ENCODE measurements around the gene DPP7. TPM values are rescaled to one million over a fixed set of nuclear protein-coding genes. Genes with fewer than 3 reads are reported as not detected.

DPP7 gene
- total RNA-seq, 1 donor from 2014 or later: 32.4 TPM

DNA sequence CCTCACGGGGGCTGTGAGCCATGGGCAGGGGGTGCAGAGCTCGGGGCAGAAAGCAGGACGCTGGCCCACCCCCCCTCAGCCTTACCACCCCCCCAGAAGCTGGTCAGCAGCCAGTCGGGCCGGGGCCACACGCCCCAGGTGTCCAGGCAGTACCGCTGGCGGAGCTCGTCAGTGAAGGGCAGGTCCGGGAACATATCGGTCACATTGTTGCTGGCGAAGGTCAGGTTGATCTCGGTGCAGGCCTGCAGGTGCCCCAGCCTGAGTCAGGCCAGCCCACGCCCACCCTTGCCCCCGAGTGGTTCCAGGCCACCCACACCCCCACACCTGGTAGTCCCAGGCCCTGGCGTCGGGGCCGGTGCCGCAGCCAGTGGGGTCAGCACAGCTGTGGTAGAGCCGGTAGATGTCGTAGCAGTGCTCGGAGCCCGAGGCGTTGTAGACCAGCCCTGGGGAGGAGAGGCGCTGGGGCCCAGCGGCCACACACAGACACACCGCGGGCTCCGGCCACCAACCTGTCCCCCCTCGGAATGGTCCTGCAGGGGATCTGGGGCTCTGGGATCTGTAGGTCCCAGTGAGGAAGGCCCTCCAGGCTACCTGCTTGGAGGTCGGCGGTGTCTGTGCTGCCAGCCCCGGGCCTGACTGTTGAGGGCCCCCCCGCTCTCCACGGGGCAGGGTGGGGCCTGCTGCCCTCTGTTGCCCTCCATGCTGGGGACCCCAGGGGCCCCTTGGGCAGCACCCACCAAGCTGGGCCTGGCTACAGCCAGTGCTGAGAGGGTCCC lies 2.6 kb downstream of the DPP7 start:
- DNase-seq: no peak

DNA sequence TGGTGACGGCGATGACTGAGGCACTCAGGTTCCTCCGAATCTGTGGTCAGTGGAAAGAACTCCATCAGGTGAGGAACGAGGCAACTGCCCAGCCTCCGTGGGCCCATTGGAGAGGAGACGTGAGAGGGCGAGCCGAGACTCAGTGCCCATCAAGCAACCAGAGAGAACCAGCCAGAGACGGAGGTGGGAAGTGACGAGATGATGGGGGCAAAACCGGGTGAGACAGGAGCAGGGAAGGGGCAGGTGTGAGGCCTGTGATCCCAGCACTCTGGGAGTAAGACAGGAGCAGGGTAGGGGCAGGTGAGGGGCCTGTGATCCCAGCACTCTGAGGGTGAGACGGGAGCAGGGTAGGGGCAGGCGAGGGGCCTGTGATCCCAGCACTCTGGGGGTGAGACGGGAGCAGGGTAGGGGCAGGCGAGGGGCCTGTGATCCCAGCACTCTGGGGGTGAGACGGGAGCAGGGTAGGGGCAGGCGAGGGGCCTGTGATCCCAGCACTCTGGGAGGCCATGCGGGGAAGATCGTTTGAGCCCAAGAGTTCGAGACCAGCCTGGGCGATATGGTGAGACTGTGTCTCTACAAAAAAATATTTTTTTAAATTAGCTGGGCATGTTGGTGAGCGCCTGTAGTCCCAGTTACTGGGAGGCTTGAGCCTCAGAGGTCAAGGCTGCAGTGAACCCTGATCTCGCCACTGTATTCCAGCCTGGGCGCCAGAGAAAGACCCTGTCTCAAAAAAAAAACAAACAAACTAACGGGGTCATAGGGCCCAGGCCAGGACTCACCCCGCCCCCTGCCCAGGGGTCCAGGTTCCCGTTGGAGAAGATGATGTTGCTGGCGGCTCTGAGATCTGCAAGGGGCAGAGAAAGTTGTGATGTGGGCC lies 3.4 kb downstream of the DPP7 start:
- no peak for DNase-seq

DNA sequence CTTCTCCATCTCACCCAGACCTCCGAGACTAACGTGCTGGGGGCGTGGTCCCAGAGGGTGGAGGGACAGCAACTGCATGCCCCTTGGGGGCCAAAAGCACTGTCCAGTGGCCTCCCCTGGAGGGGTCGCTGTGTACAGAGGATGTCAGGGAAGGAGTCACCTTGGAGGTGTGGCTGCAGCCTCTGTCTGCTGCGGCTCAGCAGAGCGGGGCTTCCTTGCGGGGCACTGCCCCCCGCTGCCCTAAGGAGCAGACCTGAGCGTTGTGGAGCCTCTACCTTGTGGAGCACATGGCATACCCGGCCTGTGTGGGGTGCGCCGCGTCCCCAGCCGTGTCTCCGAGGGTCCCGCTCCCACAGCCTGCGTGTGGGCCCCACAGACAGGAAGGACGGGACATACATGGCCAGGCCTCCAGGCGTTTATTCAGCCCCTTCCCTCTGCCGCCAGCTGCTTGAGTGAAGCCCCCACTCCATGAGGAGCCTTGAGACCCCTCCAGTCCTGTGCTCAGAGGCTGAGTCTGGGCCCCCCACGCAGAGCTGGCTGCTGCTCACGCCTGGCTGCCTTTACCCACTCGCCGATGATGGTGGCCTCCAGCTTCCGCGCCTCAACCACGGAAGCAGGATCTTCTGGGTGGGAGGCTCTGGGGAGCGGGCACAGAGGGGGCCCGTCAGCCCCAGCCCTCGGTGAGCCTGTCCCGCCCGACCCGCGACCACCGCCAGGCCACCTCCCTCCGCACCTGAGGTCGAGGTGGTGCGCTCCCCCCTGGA lies 4.2 kb downstream of the DPP7 start:
- no peak for DNase-seq

DNA sequence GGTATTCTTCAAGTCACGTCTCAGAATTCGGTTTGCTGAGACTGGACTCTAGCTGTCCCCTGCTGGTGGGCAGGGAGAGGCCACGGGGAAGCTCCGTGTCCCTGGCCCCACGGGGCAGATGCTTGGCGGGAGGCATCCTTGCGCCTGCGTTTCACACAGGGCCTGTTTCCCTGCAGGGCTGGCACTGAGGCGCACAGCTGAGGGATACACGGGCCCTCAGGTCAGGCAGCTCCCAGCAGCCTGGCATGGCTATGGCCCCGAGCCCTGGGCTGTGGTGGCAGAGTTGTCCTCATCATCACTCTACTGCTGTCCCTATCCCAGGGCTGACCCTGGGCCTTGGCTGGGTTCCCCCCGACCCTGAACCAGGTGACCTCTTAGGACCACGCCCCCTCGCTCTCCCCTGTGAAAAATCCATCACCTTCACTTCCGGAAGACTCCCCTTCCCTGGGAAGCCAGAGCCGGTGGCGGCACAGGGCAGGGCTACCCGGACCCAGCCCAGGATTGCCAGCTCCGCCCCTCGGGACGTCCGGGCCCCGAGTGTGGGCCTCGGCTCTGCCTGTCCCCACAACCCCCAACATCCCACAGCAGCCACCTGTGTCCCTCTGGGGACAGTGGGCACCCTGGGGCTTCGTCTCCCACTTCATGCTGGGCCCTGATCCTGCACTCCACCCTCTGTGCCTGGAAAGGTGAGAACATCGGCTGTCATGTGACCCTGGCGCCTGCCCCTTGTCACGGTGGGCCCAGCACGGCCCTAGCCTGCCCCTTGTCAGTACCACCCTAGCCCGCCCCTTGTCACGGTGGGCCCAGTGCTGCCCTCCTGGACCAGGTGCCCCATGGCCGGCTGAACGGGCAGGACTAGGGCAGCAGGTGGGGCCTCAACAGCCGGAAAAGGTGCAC lies 5.0 kb downstream of the DPP7 start:
- no peak for DNase-seq

DNA sequence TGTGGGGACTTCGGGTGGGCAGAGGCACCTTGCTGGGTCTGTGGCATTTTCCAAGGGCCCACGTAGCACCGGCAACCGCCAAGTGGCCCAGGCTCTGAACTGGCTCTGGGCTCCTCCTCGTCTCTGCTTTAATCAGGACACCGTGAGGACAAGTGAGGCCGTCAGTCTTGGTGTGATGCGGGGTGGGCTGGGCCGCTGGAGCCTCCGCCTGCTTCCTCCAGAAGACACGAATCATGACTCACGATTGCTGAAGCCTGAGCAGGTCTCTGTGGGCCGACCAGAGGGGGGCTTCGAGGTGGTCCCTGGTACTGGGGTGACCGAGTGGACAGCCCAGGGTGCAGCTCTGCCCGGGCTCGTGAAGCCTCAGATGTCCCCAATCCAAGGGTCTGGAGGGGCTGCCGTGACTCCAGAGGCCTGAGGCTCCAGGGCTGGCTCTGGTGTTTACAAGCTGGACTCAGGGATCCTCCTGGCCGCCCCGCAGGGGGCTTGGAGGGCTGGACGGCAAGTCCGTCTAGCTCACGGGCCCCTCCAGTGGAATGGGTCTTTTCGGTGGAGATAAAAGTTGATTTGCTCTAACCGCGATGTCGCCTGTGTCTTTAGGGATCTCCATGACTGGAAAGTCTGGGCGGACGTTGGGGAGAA lies 5.8 kb downstream of the DPP7 start:
- DNase-seq: no peak

DNA sequence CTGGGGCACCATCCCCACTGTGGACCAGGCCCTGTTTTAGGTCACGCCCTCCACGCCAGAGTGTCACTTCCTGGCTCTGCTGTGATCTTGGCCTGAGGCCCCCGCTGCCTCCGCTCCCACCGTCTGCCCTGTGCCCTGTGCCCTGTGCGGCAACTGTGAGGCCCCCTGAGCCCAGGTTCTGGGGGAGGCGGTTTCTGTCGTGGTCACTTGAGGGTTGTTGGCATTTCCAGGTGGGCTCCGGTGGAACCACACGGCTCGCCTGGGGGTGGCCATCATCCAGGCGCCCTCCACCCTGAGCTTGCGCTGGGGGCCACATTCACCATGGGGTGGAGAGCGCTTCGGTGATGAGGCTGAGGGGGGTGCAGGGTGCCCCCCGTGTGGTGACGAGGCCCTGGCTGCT lies 6.6 kb downstream of the DPP7 start:
- DNase-seq: no peak

DNA sequence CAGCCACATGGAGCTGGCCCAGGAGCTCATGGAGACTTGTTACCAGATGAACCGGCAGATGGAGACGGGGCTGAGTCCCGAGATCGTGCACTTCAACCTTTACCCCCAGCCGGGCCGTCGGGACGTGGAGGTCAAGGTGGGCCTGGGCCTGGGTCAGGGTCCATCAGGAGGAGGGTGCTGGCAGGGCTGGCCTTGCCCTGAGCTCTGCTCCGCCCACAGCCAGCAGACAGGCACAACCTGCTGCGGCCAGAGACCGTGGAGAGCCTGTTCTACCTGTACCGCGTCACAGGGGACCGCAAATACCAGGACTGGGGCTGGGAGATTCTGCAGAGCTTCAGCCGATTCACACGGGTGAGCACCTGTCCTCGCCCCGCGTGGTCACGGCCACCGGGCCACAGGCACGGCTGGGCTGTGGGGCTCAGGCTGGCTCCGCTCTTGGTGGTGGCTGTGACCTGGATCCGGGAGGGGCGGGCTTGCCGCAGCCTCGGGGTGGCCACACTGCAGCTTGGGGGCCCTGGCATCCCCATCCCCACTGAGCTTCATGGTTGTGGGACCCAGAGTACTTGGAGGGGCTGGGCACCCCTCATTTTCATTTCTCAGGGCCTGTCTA lies 7.1 kb downstream of the DPP7 start:
- DNase-seq: no peak

DNA sequence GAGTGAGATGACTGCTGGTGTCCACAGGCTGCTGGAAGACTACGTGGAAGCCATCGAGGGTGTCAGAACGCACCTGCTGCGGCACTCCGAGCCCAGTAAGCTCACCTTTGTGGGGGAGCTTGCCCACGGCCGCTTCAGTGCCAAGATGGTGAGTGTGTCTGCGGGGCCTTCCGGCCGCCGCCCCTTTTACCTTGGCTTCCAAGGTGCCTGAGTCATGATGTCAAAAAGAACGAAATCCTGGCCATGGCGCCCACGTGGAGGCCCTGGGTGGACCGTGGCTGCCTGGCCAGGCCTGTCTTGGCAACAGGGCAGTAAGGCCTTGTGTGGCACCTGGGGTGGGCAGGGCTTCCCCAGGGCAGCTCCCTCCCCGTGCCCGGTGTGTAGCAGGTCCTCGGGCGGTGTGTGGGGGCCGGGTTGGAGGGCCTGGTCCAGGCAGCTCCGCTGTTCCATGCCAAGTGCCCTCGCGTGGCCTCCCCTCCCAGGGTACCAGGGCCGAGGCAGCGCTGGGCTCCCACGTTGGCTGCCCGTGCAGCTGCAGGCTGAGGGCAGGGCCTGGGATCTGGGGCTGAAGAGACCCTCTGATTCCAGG lies 7.8 kb downstream of the DPP7 start:
- DNase-seq: no peak

DNA sequence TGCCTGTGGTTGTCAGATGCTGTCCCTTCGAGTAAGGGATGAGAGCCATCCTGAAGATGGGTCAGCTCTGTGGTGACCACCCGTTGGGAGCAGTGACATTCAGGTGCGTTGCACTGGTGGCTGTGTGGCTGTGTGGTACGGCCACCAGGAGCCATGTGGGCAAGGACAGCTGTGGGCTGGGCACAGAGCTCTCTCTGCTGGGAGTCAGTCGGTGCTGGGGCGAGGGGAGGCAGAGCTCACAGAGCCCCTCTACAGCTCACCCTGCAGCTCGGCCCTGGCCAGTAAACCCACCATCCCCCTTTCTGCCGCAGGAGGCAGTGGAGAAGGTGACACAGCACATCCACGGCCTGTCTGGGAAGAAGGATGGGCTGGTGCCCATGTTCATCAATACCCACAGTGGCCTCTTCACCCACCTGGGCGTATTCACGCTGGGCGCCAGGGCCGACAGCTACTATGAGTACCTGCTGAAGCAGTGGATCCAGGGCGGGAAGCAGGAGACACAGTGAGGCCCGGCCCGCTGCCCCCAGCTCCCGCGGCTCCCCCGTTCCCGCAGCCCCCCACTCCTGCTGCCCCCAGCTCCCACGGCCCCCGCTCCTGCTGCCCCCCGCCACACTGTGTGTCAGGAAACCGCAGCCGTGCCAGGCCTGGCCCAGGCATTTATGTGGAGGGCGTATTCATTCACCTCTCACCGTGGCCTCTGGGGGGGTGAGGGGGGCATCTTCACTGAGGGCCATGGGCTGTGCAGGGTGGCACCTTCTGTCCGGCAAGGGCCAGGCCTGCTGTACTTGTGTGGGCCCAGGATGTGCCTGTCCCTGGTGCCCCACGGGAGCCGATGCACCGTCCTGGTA lies 8.5 kb downstream of the DPP7 start:
- DNase-seq: no peak

DNA sequence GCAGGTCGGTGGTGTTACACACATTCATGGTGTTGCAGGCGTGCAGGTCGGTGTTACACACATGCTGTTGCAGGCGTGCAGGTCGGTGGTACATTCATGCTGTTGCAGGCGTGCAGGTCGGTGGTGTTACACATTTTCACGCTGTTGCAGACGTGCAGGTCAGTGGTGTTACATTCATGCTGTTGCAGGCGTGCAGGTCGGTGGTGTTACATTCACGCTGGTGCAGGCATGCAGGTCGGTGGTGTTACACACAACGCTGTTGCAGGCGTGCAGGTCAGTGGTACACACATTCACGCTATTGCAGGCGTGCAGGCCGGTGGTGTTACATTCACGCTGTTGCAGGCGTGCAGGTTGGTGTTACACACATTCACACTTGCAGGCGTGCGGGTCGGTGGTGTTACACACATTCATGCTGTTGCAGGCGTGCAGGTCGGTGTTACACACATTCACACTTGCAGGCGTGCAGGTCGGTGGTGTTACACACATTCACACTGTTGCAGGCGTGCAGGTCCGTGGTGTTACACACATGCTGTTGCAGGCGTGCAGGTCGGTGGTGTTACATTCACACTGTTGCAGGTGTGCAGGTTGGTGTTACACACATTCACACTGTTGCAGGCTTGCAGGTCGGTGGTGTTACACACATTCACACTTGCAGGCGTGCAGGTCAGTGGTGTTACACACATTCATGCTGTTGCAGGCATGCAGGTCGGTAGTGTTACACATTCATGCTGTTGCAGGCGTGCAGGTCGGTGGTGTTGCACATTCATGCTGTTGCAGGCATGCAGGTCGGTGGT lies 11.1 kb downstream of the DPP7 start:
- no peak for DNase-seq

DNA sequence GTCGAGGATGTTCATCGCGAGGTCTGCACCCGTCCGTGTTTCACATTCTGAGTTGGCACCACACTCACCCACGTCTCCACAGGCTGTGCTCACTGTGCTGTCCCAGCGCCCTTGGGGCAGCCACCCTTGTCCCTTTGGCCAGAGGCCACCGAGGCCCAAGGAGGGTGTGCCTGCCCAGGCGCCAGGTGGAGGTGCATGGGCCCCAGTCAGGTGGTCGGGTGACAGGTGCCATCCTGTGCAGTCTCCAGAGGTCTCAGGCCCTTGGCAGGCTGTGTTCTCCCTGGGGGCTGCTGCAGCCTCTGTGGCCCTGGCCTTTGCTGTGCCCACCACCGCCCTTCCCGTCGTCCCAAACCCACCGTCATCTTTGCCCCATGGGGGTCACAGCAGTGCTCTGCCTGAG lies 15.3 kb downstream of the DPP7 start:
- no peak for DNase-seq

DNA sequence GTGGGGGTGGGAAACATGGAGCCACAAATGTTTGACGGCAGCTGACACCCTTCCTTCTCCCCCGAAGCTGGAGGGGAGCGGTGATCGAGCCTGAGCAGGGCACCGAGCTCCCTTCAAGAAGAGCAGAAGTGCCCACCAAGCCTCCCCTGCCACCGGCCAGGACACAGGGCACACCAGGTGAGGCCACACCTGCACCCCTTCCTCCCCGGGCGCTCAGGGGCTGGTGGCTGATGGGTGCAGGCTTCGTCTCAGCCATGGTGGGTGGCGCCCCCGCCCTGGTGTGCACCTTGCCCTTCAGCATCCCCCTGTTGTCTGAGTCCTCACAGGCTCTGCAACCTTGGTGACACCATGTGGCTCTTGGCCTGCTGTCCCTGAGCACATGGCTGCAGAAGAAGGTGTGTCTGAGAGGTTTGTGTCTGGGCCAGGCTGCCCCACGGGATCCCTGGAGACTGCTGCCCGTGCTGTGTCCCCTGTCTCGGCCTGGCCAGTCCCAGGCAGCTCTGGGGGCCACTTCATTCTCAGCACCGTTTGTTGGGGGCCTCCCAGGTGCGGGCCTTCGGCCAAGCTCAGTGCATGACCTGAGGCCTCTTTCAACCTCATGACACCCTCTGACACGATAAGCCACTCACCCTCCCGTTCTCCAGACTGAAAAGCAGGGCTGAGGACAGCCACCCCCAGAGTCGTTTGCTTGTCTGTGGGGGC lies 16.6 kb downstream of the DPP7 start:
- DNase-seq: no peak

DNA sequence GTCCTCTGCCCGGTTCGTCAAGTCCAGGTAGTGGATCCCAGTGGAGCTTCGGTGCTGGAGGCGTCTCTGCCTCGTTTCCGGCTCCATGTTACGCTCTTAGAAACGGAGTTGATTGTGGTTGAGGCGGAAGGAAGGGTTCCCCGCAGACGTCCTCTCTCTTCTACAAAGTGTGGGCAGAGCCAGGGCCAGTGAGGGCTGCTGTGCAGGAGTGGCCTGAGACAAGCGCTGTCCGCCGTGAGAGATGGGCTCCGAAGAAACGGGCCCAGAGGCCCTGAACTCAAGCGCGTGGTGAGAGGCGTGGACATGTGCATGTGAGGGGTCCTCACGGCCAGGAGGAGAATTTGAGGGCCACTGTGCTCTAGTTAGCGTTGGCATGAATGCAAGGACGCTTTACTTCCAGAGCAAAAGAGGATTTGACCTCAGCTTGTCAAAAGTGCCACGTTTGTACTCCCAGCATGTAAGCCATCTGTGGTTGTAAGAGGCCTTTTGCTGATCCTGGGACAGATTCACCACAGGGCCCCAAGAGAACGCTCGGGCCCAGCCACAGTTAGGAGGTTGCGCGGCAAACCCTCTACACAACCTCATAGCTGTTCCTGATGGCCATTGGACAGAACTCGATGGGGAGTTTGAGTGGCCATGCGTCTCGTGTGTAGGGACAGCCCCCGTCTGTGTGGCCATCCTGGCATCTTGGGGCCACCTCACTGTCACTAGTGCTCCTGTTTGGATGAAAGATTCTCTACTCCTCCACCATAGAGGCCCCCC lies 17.6 kb downstream of the DPP7 start:
- DNase-seq: no peak

DNA sequence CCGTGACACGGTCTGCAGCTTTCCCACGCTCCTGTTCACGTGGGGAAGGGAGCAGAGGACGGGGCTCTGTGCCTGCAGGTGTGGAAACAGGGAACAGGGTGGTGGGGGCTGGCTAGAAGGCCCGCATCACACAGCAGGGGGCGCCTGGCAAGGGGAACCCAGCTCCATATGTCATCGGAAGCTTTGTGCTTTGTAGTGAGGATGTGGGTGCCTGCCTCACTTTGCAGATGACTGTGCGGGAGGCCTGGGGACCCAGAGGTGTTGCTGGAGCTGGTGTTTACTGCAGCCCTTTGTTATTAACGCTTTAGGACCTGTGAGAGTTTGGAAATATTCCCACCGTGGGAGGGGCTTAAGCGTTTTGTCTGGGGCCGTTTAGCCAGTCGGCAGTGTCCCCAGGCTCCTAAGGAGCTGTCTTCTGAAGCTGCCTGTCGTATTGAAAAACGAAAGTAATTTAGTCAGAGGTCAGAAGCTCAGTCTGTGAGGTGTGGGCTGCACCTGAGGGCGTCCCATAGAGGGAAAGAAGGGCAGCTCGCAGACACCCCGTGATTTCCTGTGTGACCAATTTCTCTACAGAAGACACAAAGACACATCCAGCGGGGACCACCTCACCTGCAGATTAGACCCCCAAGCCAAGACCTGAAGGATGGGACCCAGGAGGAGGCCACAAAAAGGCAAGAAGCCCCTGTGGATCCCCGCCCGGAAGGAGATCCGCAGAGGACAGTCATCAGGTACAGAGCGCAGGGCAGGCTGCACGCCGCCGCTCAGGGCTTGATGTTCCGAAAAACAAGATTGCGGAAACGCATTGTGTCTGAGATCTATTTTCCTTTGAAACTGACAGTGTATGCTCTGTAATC lies 18.6 kb downstream of the DPP7 start:
- DNase-seq: no peak

DNA sequence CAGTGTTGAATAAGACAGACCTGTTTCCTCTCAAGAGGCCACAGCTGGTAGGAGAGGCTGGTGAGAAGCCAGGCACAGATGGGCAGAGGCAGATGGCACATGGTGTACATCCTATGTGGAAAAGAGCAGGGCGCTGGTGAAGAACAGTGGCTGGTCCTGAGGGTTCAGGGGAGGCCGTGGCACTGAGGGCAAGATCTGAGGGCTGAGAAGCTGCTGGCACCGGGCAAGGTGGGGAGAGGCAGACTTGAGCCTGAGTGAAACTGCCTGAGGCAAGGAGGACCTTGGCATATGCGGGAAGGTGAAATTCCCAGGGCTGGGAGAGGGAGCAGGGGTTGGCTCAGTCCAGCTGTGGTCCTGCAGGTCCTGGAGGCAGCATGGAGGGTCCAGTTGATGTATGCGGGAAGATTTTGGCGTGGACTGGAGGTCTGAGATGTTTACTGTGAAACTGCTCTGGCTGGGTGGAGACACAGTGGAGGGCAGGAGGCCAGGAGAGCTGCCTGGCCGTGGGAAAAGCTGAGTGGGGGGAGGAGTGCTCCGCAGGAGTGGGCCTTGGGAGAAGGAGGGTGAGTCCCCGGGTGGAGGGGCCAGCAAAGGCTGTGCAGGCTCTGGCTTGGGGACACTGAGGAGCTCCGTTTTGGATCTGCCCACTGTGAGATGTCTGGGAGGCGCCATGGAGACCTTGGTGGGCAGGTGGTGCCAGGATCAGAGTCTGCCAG lies 25.1 kb downstream of the DPP7 start:
- DNase-seq: no peak
